Measurements from ENCODE around the gene SNRNP200.
A peak's percentile ranks its signal among the peaks of the same experiment; 100 is the strongest.
"Not testable (repeated sequence)": the region's sequence is repeated elsewhere in the genome, so short reads cannot be mapped to it uniquely, and the experiment has no call there.

Gene SNRNP200

DNA sequence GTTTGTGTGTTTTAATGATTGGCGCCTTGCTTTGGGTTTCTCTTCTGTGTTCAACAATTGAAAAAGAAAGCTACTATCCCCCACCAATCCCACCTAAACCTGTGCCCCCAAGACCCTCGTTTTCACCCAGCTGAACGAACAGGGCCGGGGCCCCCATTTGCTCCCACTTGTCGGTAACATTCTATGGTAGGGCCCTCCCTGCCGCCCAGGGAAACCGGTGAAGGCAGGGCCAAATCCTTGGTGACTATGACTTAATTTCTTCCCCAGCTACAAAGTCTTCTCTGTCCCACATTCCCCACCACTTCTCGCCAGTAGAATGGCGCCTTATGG lies 598 bp upstream of the SNRNP200 start:
- Histone ChIP-seq H3K36me3 (ENCODE audit: control insufficient read depth, insufficient read depth, low read length) (no peaks in the 10 kb centered on the region), H3K4me1 (no peaks in the 10 kb centered on the region)
- TF ChIP-seq, protein P1, sequence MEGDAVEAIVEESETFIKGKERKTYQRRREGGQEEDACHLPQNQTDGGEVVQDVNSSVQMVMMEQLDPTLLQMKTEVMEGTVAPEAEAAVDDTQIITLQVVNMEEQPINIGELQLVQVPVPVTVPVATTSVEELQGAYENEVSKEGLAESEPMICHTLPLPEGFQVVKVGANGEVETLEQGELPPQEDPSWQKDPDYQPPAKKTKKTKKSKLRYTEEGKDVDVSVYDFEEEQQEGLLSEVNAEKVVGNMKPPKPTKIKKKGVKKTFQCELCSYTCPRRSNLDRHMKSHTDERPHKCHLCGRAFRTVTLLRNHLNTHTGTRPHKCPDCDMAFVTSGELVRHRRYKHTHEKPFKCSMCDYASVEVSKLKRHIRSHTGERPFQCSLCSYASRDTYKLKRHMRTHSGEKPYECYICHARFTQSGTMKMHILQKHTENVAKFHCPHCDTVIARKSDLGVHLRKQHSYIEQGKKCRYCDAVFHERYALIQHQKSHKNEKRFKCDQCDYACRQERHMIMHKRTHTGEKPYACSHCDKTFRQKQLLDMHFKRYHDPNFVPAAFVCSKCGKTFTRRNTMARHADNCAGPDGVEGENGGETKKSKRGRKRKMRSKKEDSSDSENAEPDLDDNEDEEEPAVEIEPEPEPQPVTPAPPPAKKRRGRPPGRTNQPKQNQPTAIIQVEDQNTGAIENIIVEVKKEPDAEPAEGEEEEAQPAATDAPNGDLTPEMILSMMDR (IDR thresholded peaks at IDR 0.05), result no peak

DNA sequence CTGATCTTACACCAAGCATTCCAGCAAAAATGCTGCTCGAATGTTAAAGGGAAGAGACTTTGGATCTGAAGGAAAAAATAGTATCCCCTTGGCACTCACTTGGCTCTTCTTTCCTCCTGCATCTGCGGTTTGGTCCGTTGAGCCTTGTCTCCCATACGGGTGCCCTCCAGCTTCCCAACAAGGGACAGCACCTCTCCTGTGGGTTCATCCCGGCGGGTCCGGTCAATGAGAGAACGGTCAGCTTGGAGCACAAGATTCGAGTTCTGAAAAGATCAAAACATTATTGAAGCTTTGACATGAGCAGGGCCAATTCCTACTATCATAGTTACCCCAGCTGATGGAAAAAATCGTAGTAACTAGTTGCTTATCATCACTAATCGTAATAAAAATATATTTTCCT lies 740 bp downstream of the SNRNP200 start:
- Histone ChIP-seq H3K4me1 (no peaks in the 10 kb centered on the region), H3K9ac (no peak overlapping the region)

More for the DNA sequence above, 598 bp upstream of the SNRNP200 start:
- Histone ChIP-seq H3K4me2 (ENCODE audit: low read length) (peak overlapping the region; percentile 93), H3K9ac (peak overlapping the region; percentile 64), H3K27me3 (ENCODE audit: control insufficient read depth, insufficient read depth, low read length) (no peaks in the 10 kb centered on the region), H3K4me3 (ENCODE audit: low read depth, low read length) (peak overlapping the region; percentile 94), H2AFZ (peak overlapping the region; percentile 99), H3K79me2 (peaks cover 13% of the 10 kb centered on the region), H3K27ac (peak overlapping the region; percentile 73), H3K9me3 (ENCODE audit: control insufficient read depth, low read length) (no peaks in the 10 kb centered on the region)

DNA sequence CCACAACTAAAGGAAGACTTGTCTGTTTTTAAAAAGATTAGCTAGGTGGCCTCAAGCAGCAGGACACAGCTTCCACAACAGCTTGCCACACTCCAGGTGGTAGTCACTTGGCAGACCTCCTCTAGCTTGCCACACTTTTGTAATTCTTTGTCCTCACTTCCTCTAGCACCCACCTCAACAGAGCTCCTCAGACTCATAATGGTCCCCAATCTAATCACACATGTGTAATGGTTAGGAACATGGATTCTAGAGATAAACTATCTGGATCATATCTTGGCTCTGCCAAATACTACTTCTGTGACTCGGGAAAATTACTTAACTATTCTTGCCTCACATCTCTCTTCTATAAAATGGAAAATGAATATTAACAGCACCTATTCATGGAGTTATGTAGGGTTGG lies 3.5 kb downstream of the SNRNP200 start:
- H3K4me1 ChIP-seq, result no peaks in the 10 kb centered on the region
- no peak overlapping the region for H3K27ac ChIP-seq
- no peak overlapping the region for H3K9ac ChIP-seq
- peaks cover 13% of the 10 kb centered on the region for H3K79me2 ChIP-seq
- no peaks in the 10 kb centered on the region for H3K36me3 ChIP-seq (ENCODE audit: control insufficient read depth, insufficient read depth, low read length)
- H3K27me3 ChIP-seq (ENCODE audit: control insufficient read depth, insufficient read depth, low read length), result no peaks in the 10 kb centered on the region
- H3K9me3 ChIP-seq (ENCODE audit: control insufficient read depth, low read length), result no peaks in the 10 kb centered on the region
- TF ChIP-seq, protein P1 (IDR thresholded peaks at IDR 0.05), result no peak
- H2AFZ ChIP-seq, result no peak overlapping the region
- no peak overlapping the region for H3K4me2 ChIP-seq (ENCODE audit: low read length)
- no peak overlapping the region for H3K4me3 ChIP-seq (ENCODE audit: low read depth, low read length)

More for the DNA sequence above, 740 bp downstream of the SNRNP200 start:
- H3K4me2 ChIP-seq (ENCODE audit: low read length), result peak overlapping the region; percentile 93
- TF ChIP-seq, protein P1 (IDR thresholded peaks at IDR 0.05), result no peak
- H3K9me3 ChIP-seq (ENCODE audit: control insufficient read depth, low read length), result no peaks in the 10 kb centered on the region
- peak overlapping the region; percentile 94 for H3K4me3 ChIP-seq (ENCODE audit: low read depth, low read length)
- H3K27ac ChIP-seq, result peak overlapping the region; percentile 73
- no peaks in the 10 kb centered on the region for H3K27me3 ChIP-seq (ENCODE audit: control insufficient read depth, insufficient read depth, low read length)
- peaks cover 13% of the 10 kb centered on the region for H3K79me2 ChIP-seq
- H2AFZ ChIP-seq, result no peak overlapping the region
- H3K36me3 ChIP-seq (ENCODE audit: control insufficient read depth, insufficient read depth, low read length), result no peaks in the 10 kb centered on the region

DNA sequence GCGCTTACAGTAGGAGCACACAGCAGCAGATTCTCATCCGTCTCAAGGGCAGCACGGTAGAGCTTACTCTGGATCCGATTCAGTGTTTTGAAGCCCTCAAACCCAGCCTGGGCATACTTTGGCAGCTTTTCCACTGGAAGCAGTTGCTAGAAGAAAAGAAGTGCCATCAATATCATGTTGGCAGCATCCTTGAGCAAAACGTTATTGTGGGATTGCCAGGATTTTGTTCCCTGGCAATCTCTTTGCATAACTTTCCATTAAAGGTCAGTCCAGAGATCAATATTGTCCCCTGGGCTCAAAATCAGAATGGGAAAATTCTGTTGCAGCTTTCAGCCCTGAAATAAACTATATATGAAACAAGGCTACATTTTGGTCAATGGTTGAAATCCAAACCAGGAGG lies 8.4 kb downstream of the SNRNP200 start:
- Histone ChIP-seq H3K4me1 (no peaks in the 10 kb centered on the region), H3K9me3 (ENCODE audit: control insufficient read depth, low read length) (no peaks in the 10 kb centered on the region)

DNA sequence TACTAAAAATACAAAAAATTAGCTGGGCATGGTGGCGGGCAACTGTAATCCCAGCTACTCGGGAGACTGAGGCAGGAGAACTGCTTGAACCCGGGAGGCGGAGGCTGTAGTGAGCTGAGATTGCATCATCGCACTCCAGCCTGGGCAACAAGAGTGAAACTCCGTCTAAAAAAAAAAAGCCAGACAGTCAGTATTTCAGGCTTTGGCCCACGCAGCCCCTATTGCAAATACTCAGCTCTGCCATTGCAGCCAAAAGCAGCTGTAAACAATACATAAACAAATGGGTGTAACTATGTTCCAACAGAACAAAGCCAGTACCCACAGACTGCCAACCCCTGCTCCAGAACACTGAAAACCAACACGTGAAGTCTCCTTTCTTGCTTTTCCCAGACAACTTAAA lies 11.1 kb downstream of the SNRNP200 start:
- H2AFZ ChIP-seq; H3K4me2 ChIP-seq (ENCODE audit: low read length); H3K36me3 ChIP-seq (ENCODE audit: control insufficient read depth, insufficient read depth, low read length); H3K9ac ChIP-seq; H3K4me1 ChIP-seq; H3K27me3 ChIP-seq (ENCODE audit: control insufficient read depth, insufficient read depth, low read length); H3K9me3 ChIP-seq (ENCODE audit: control insufficient read depth, low read length); H3K79me2 ChIP-seq; H3K4me3 ChIP-seq (ENCODE audit: low read depth, low read length); H3K27ac ChIP-seq: not testable (repeated sequence)

More for the DNA sequence above, 8.4 kb downstream of the SNRNP200 start:
- Histone ChIP-seq H2AFZ (no peak overlapping the region), H3K36me3 (ENCODE audit: control insufficient read depth, insufficient read depth, low read length) (no peaks in the 10 kb centered on the region), H3K79me2 (no peaks in the 10 kb centered on the region), H3K27me3 (ENCODE audit: control insufficient read depth, insufficient read depth, low read length) (no peaks in the 10 kb centered on the region), H3K27ac (no peak overlapping the region), H3K4me3 (ENCODE audit: low read depth, low read length) (no peak overlapping the region), H3K9ac (no peak overlapping the region), H3K4me2 (ENCODE audit: low read length) (no peak overlapping the region)
- TF ChIP-seq, protein P1 (IDR thresholded peaks at IDR 0.05), result no peak
